SU-DHL-6 (cell line): ENCODE data around the gene ERP29.

Source experiments
- H2AFZ ChIP-seq: fragments of 200-600 bp; sonication (generic); 2 replicates; pipeline ENCODE4 v1.6.1; 2014; ENCODE audit warnings: low read depth, mild to moderate bottlenecking, moderate library complexity, mixed read lengths, antibody characterized with exemption, low read length; ENCODE audit not compliant: severe bottlenecking
- H3F3A ChIP-seq: fragments of 200-600 bp; shearing (Covaris generic); 2 replicates; pipeline ENCODE4 v1.6.0; 2016; ENCODE audit warnings: antibody characterized with exemption, mild to moderate bottlenecking; ENCODE audit not compliant: insufficient read depth
- H3K27ac ChIP-seq: fragments of 200-600 bp; sonication (generic); 2 replicates; pipeline ENCODE4 v1.5.1; 2016; ENCODE audit warnings: low read depth, mild to moderate bottlenecking, low read length, moderate library complexity, mixed read lengths
- H3K27me3 ChIP-seq: fragments of 200-600 bp; sonication (generic), shearing (Covaris generic); 2 replicates; pipeline ENCODE4 v1.6.0; 2014; ENCODE audit warnings: mild to moderate bottlenecking, low read length
- H3K36me3 ChIP-seq: fragments of 200-600 bp; sonication (generic); 2 replicates; pipeline ENCODE4 v1.6.1; 2014; ENCODE audit warnings: mild to moderate bottlenecking, low read length, mixed read lengths
- H3K4me2 ChIP-seq: fragments of 300-600, 200-600 bp; shearing (Covaris generic), sonication (generic); 2 replicates; pipeline ENCODE4 v1.6.0; 2014; ENCODE audit warnings: low read length, low read depth, mild to moderate bottlenecking; ENCODE audit not compliant: poor library complexity, severe bottlenecking
- H3K4me3 ChIP-seq: fragments of 200-600 bp; sonication (generic); 2 replicates; pipeline ENCODE4 v1.5.1; 2014; ENCODE audit warnings: antibody characterized with exemption, low read length, mild to moderate bottlenecking, mixed read lengths; ENCODE audit not compliant: insufficient read depth, poor library complexity, severe bottlenecking
- H3K79me2 ChIP-seq: fragments of 200-600 bp; sonication (generic); 2 replicates; pipeline ENCODE4 v1.6.1; 2014; ENCODE audit warnings: mild to moderate bottlenecking, low read length, moderate library complexity; ENCODE audit not compliant: insufficient read depth
- H3K9ac ChIP-seq: fragments of 200-600 bp; sonication (generic); 2 replicates; pipeline ENCODE4 v1.7.0; 2014; ENCODE audit warnings: mild to moderate bottlenecking, low read length
- H3K9me2 ChIP-seq: fragments of 200-600 bp; sonication (generic); replicated peaks from 2 replicates; pipeline ENCODE4 v1.6.1; 2014; ENCODE audit warnings: low read length; ENCODE audit not compliant: insufficient read depth
- H3K9me3 ChIP-seq: fragments of 200-600 bp; sonication (generic); 2 replicates; pipeline ENCODE4 v1.6.1; 2014; ENCODE audit warnings: low read length, mixed read lengths; ENCODE audit not compliant: insufficient read depth
- H4K20me1 ChIP-seq: fragments of 200-600 bp; sonication (generic); 2 replicates; pipeline ENCODE4 v1.6.1; 2014; ENCODE audit warnings: low read depth, mild to moderate bottlenecking, antibody characterized with exemption, low read length, moderate library complexity, mixed read lengths
- CTCF ChIP-seq: fragments of 200-600 bp; sonication (generic); IDR thresholded peaks from one replicate; pipeline ENCODE4 v1.5.1; 2017; ENCODE audit warnings: antibody characterized with exemption, mild to moderate bottlenecking, low read length, moderate library complexity; ENCODE audit not compliant: insufficient read depth, poor library complexity, severe bottlenecking
- EZH2phosphoT487 ChIP-seq: fragments of 200-600 bp; sonication (generic), shearing (Covaris generic); conservative IDR thresholded peaks from 2 replicates; pipeline ENCODE4 v1.6.1; 2018; ENCODE audit warnings: mild to moderate bottlenecking, antibody characterized with exemption, low read length, moderate library complexity, mixed read lengths

Gene ERP29

GRCh38 chr12:112025808-112026375 is 12.7 kb downstream of the ERP29 start:
- Histone ChIP-seq H3K36me3 (peaks cover 42% of the 10 kb centered on the region), H3K9me2 (no peaks in the 10 kb centered on the region), H3K4me2 (no peak overlapping the region), H3K9me3 (no peaks in the 10 kb centered on the region), H3F3A (peaks cover 40% of the 10 kb centered on the region), H2AFZ (no peak overlapping the region), H4K20me1 (peaks cover 5% of the 10 kb centered on the region; the same call in 1 of the 2 replicates), H3K79me2 (peaks cover 16% of the 10 kb centered on the region; the same call in 1 of the 2 replicates), H3K27ac (peak overlapping the region; percentile 9; the same call in 1 of the 2 replicates), H3K4me3 (no peak overlapping the region), H3K27me3 (no peaks in the 10 kb centered on the region), H3K9ac (no peak overlapping the region)
- TF ChIP-seq EZH2phosphoT487 (no peak), CTCF (no peak)

DNA sequence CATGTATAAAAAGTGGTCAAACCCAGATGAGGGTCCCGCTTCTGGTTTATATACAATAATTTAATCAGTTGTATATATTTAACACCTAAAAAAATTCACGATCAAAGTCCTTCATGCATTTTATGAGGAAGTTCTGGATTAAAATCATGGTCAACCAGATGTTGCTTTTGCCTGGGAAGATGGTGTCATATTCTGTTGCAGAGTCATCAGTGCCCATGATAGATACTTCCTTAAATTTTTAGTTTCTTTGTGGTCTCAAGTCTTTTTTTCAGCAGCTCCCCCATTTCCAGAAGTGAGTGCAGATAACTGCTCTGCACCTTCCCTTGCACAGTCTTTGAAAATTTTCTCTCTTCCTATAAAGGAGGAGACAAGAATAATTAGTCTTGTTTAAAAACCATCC is 16.1 kb downstream of the ERP29 start:
- Histone ChIP-seq H3F3A (peaks cover 29% of the 10 kb centered on the region), H4K20me1 (0 out of 2 replicates have a peak, but pooled peaks cover 5% of the 10 kb centered on the region), H3K4me2 (no peak overlapping the region), H3K27me3 (no peaks in the 10 kb centered on the region), H3K9me2 (no peaks in the 10 kb centered on the region), H3K4me3 (no peak overlapping the region), H3K9ac (no peak overlapping the region), H3K36me3 (peaks cover 59% of the 10 kb centered on the region), H2AFZ (no peak overlapping the region), H3K27ac (no peak overlapping the region), H3K9me3 (no peaks in the 10 kb centered on the region), H3K79me2 (0 out of 2 replicates have a peak, but pooled peaks cover 2% of the 10 kb centered on the region)
- TF ChIP-seq CTCF: no peak
- TF ChIP-seq EZH2phosphoT487: no peak

DNA sequence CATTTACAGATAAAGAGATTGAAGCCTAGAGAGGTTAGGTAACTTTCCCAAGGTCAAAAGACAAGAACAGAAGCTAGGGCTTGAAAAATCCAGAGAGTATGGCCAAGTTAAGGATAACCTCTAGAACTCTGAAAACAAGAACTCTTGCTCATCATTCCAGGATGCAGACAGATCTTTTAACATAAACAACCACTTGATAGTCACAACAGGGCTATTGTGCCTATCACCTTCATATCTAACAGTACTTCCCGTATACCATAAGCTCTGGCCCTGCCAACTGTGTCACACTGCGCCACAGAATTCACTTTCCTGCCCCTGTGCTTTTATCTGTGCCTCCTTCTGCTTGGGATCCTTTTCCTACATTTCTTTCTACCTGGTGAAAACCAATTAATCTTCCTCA is 18.2 kb downstream of the ERP29 start:
- peaks cover 62% of the 10 kb centered on the region for H3K36me3 ChIP-seq

More for the DNA sequence above, 18.2 kb downstream of the ERP29 start:
- Histone ChIP-seq H4K20me1 (0 out of 2 replicates have a peak, but pooled peaks cover 4% of the 10 kb centered on the region), H3K79me2 (no peaks in the 10 kb centered on the region), H2AFZ (no peak overlapping the region), H3F3A (peaks cover 18% of the 10 kb centered on the region), H3K4me2 (no peak overlapping the region), H3K9ac (no peak overlapping the region), H3K4me3 (no peak overlapping the region), H3K27ac (no peak overlapping the region), H3K9me2 (no peaks in the 10 kb centered on the region), H3K27me3 (no peaks in the 10 kb centered on the region), H3K9me3 (no peaks in the 10 kb centered on the region)
- no peak for TF ChIP-seq CTCF
- no peak for TF ChIP-seq EZH2phosphoT487
